HAP-1 (cell line): Measurements from ENCODE around the gene ELL2.
"Not testable (repeated sequence)": the region's sequence is repeated elsewhere in the genome, so short reads cannot be mapped to it uniquely, and the experiment has no call there.

ENCODE experiments used
- DNase-seq, 2 experiments: peaks; one replicate each; pipeline ENCODE4 v3.0.0-alpha.2; 2016 to 2020; ENCODE audit warnings: low spot score in 2 of 2
- H3K27me3 ChIP-seq: fragments of 250-450 bp; sonication (Bioruptor Pico); 2 replicates; pipeline ENCODE4 v1.5.1; 2020; ENCODE audit warnings: low read depth, mild to moderate bottlenecking, moderate library complexity
- H3K36me3 ChIP-seq: fragments of 250-450 bp; sonication (Bioruptor Pico); replicated peaks from 2 replicates; pipeline ENCODE4 v1.5.1; 2020; ENCODE audit warnings: mild to moderate bottlenecking
- H3K4me1 ChIP-seq: fragments of 250-450 bp; sonication (Bioruptor Pico); 2 replicates; pipeline ENCODE4 v1.5.1; 2020; ENCODE audit warnings: mild to moderate bottlenecking
- H3K4me3 ChIP-seq: fragments of 250-450 bp; sonication (Bioruptor Pico); 2 replicates; pipeline ENCODE4 v1.5.1; 2020; ENCODE audit warnings: mild to moderate bottlenecking, moderate library complexity
- H3K9me3 ChIP-seq: fragments of 250-450 bp; sonication (Bioruptor Pico); 2 replicates; pipeline ENCODE4 v1.5.1; 2020; ENCODE audit warnings: mild to moderate bottlenecking, moderate library complexity
- in situ Hi-C: fragments of 300-500 bp; cut with MboI; formaldehyde crosslinking; loops from 3 replicates; pipeline ENCODE4 v1.14.3; 2020; ENCODE audit warnings: low sequenced_read_pairs, inconsistent platforms, mixed read lengths

ELL2 gene

GRCh38 chr5:95863383-95863757 is 98.3 kb downstream of the ELL2 start:
- no peak overlapping the region for H3K4me3 ChIP-seq
- no peak for DNase-seq
- no peaks in the 10 kb centered on the region for H3K36me3 ChIP-seq
- in situ Hi-C loops: loop anchor here (25.0 kb wide), 1 partner anchor 749 kb away; no protein-coding TSS in a partner anchor
- H3K4me1 ChIP-seq: peaks cover 18% of the 10 kb centered on the region
- H3K9me3 ChIP-seq: no peaks in the 10 kb centered on the region
- no peaks in the 10 kb centered on the region for H3K27me3 ChIP-seq

- Histone ChIP-seq H3K4me1 (peaks cover 19% of the 10 kb centered on the region), H3K4me3 (no peak overlapping the region), H3K9me3 (no peaks in the 10 kb centered on the region), H3K27me3 (no peaks in the 10 kb centered on the region), H3K36me3 (no peaks in the 10 kb centered on the region)
- DNase-seq: no peak
- in situ Hi-C loops: loop anchor here (25.0 kb wide), 1 partner anchor 749 kb away; no protein-coding TSS in a partner anchor
Measured at GRCh38 chr5:95862671-95863382, 98.8 kb downstream of the ELL2 start.

GRCh38 chr5:95861864-95862561 is 99.6 kb downstream of the ELL2 start:
- Histone ChIP-seq H3K9me3 (no peaks in the 10 kb centered on the region), H3K36me3 (no peaks in the 10 kb centered on the region), H3K4me3 (no peak overlapping the region), H3K4me1 (peaks cover 19% of the 10 kb centered on the region), H3K27me3 (no peaks in the 10 kb centered on the region)
- in situ Hi-C loops: loop anchor here (25.0 kb wide), 1 partner anchor 750 kb away; no protein-coding TSS in a partner anchor
- no peak for DNase-seq

- in situ Hi-C loops: loop anchor here (25.0 kb wide), 1 partner anchor 751 kb away; no protein-coding TSS in a partner anchor
- Histone ChIP-seq H3K36me3 (no peaks in the 10 kb centered on the region), H3K4me1 (peaks cover 19% of the 10 kb centered on the region), H3K4me3 (no peak overlapping the region), H3K9me3 (no peaks in the 10 kb centered on the region), H3K27me3 (no peaks in the 10 kb centered on the region)
- DNase-seq: peak in 1 of 2 experiments; percentile 18
Measured at GRCh38 chr5:95861221-95861863, 100.3 kb downstream of the ELL2 start.

- no peaks in the 10 kb centered on the region for H3K27me3 ChIP-seq
- H3K36me3 ChIP-seq: no peaks in the 10 kb centered on the region
- peaks cover 19% of the 10 kb centered on the region for H3K4me1 ChIP-seq
- DNase-seq: no peak
- no peak overlapping the region for H3K4me3 ChIP-seq
- in situ Hi-C loops: loop anchor here (5.0 to 25.0 kb wide), 3 partner anchors 105 to 753 kb away; partner anchors contain the start of gene ELL2
- no peaks in the 10 kb centered on the region for H3K9me3 ChIP-seq
Measured at GRCh38 chr5:95859661-95860060, 102.0 kb downstream of the ELL2 start.

GRCh38 chr5:95858661-95859595 is 102.7 kb downstream of the ELL2 start:
- Histone ChIP-seq H3K4me3 (no peak overlapping the region), H3K36me3 (no peaks in the 10 kb centered on the region), H3K9me3 (no peaks in the 10 kb centered on the region), H3K4me1 (peaks cover 19% of the 10 kb centered on the region), H3K27me3 (no peaks in the 10 kb centered on the region)
- in situ Hi-C loops: loop anchor here (5.0 to 25.0 kb wide), 3 partner anchors 106 to 753 kb away; partner anchors contain the start of gene ELL2
- DNase-seq: peak; percentile 86 to 94

GRCh38 chr5:95858023-95858461 is 103.6 kb downstream of the ELL2 start:
- H3K36me3 ChIP-seq: no peaks in the 10 kb centered on the region
- no peak for DNase-seq
- no peak overlapping the region for H3K4me3 ChIP-seq
- in situ Hi-C loops: loop anchor here (5.0 to 25.0 kb wide), 3 partner anchors 107 to 754 kb away; partner anchors contain the start of gene ELL2
- no peaks in the 10 kb centered on the region for H3K9me3 ChIP-seq
- peaks cover 19% of the 10 kb centered on the region for H3K4me1 ChIP-seq
- H3K27me3 ChIP-seq: no peaks in the 10 kb centered on the region

- in situ Hi-C loops: loop anchor here (5.0 to 25.0 kb wide), 3 partner anchors 107 to 755 kb away; partner anchors contain the start of gene ELL2
- Histone ChIP-seq H3K9me3 (no peaks in the 10 kb centered on the region), H3K4me1 (peaks cover 19% of the 10 kb centered on the region), H3K27me3 (no peaks in the 10 kb centered on the region), H3K4me3 (no peak overlapping the region), H3K36me3 (no peaks in the 10 kb centered on the region)
- no peak for DNase-seq
Measured at GRCh38 chr5:95857185-95857945, 104.3 kb downstream of the ELL2 start.

GRCh38 chr5:95856501-95856981 is 105.1 kb downstream of the ELL2 start:
- Histone ChIP-seq H3K4me1 (peaks cover 19% of the 10 kb centered on the region), H3K36me3 (no peaks in the 10 kb centered on the region), H3K9me3 (no peaks in the 10 kb centered on the region), H3K27me3 (no peaks in the 10 kb centered on the region), H3K4me3 (no peak overlapping the region)
- in situ Hi-C loops: loop anchor here (5.0 to 25.0 kb wide), 3 partner anchors 108 to 756 kb away; partner anchors contain the start of gene ELL2
- DNase-seq: no peak

GRCh38 chr5:95853490-95853889 is 108.2 kb downstream of the ELL2 start:
- in situ Hi-C loops: loop anchor here (10.0 to 25.0 kb wide), 2 partner anchors 111 to 759 kb away; partner anchors contain the start of gene ELL2
- no peaks in the 10 kb centered on the region; the same call in 1 of the 2 replicates for H3K27me3 ChIP-seq
- no peak overlapping the region for H3K4me3 ChIP-seq
- no peaks in the 10 kb centered on the region for H3K9me3 ChIP-seq
- no peak for DNase-seq
- H3K4me1 ChIP-seq: peaks cover 3% of the 10 kb centered on the region
- no peaks in the 10 kb centered on the region for H3K36me3 ChIP-seq

GRCh38 chr5:95852567-95852966 is 109.1 kb downstream of the ELL2 start:
- H3K4me1 ChIP-seq: no peaks in the 10 kb centered on the region
- no peaks in the 10 kb centered on the region; the same call in 1 of the 2 replicates for H3K27me3 ChIP-seq
- H3K9me3 ChIP-seq: no peaks in the 10 kb centered on the region
- DNase-seq: no peak
- H3K4me3 ChIP-seq: no peak overlapping the region
- in situ Hi-C loops: loop anchor here (10.0 to 25.0 kb wide), 2 partner anchors 112 to 760 kb away; partner anchors contain the start of gene ELL2
- H3K36me3 ChIP-seq: no peaks in the 10 kb centered on the region

- DNase-seq, H3K4me3 ChIP-seq, H3K4me1 ChIP-seq, H3K9me3 ChIP-seq, H3K36me3 ChIP-seq, H3K27me3 ChIP-seq: not testable (repeated sequence)
- in situ Hi-C loops: loop anchor here (10.0 to 25.0 kb wide), 2 partner anchors 114 to 761 kb away; partner anchors contain the start of gene ELL2
Measured at GRCh38 chr5:95851141-95851540, 110.5 kb downstream of the ELL2 start.
